ENCODE results near the gene CFB. TPM values are rescaled to one million over a fixed set of nuclear protein-coding genes. Genes with fewer than 3 reads are reported as not detected.

CFB gene
- total and polyA plus RNA-seq, 2 of the 4 experiments (the other 2 are of a cell fraction) = 1.8 to 6.1 TPM

DNA sequence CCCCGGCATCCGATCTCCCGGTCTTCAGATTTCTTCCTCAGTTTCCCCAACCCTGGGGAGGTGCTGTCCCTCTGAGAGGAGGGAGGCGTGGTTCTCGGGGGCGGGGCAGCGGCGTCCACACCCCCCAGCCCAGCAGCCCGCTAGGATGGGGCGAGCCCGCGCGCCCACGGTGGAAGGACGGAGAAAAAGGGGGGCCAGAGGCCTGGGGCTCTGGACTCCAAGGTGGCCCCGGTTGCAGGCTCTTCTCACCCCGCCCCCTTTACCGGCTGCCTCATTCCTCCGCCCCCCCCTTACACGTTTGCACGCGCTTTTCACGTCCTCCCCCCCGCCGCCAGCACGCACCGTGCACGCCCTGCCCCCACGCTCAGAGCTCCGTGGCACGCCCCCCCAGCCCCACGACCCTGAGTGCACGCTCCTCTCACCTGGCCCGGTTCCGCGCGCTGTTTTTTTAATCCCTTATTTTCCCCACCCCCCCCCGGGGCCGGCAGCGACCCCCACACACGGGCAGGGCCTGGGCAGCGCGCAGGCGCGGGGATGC, 44.4 kb upstream of the CFB start:
- Histone ChIP-seq H3K18ac (ENCODE audit: low read depth, low read length) (peak overlapping the region; percentile 17; the same call in 1 of the 2 replicates), H4K8ac (ENCODE audit: low read depth in 2 of 2, low read length in 2 of 2) (peak overlapping the region; percentile 82 to 85; a peak in 2 of 4 replicates), H3K23ac (ENCODE audit: low read depth, low read length) (no peak overlapping the region), H2BK20ac (ENCODE audit: low read depth, low read length) (no peak overlapping the region), H3K9me1 (ENCODE audit: insufficient read depth, low read length) (peaks cover 8% of the 10 kb centered on the region; the same call in 1 of the 2 replicates), H3K27ac (ENCODE audit: insufficient read depth, low read length) (peak overlapping the region; percentile 64), H3K36me3 (ENCODE audit: control insufficient read depth, insufficient read depth, low read length) (0 out of 2 replicates have a peak, but pooled peaks cover 3% of the 10 kb centered on the region), H4K5ac (ENCODE audit: low read depth, low read length) (no peak overlapping the region), H2BK5ac (ENCODE audit: low read depth, low read length, poor library complexity, severe bottlenecking) (peak overlapping the region; percentile 45), H3K27me3 (ENCODE audit: control insufficient read depth, insufficient read depth, low read length) (no peaks in the 10 kb centered on the region), H3K79me1 (ENCODE audit: low read depth in 1 of 2, low read length in 2 of 2) (peaks cover 15 to 41% of the 10 kb centered on the region in 2 experiments; a peak in 3 of 4 replicates), H3K4me3 (ENCODE audit: insufficient read depth, low read depth, low read length) (peak overlapping the region; percentile 58), H2AK9ac (replicated peaks; ENCODE audit: low read depth, low read length, poor library complexity) (peak overlapping the region; percentile 75), H2AFZ (replicated peaks; ENCODE audit: low read length, poor library complexity) (peak overlapping the region; percentile 90), H3K4me1 (ENCODE audit: control insufficient read depth, insufficient read depth, low read length) (peaks cover 10% of the 10 kb centered on the region), H2BK15ac (ENCODE audit: low read depth, low read length) (no peak overlapping the region), H3K56ac (ENCODE audit: extremely low read depth, insufficient read depth, low read length) (0 out of 2 replicates have a peak overlapping the region, but pooled peaks have one; percentile 2), H3K9ac (ENCODE audit: low read depth, low read length) (peak overlapping the region; percentile 54), H3K4ac (ENCODE audit: low read depth, low read length) (peak overlapping the region; percentile 53), H2BK120ac (ENCODE audit: low read depth, low read length) (no peak overlapping the region), H2AK5ac (ENCODE audit: low read depth, low read length) (peak overlapping the region; percentile 71; the same call in 1 of the 2 replicates), H3K9me3 (ENCODE audit: control insufficient read depth, insufficient read depth, low read length) (no peaks in the 10 kb centered on the region), H4K20me1 (ENCODE audit: insufficient read depth, low read length) (peaks cover 3% of the 10 kb centered on the region), H3K4me2 (ENCODE audit: low read depth, low read length) (peak overlapping the region; percentile 79), H4K91ac (ENCODE audit: insufficient read depth, low read depth, low read length) (peak overlapping the region; percentile 66; the same call in 1 of the 2 replicates), H3K14ac (replicated peaks; ENCODE audit: low read depth, low read length) (no peak overlapping the region; the same call in 1 of the 2 replicates)
- DNase-seq = peak; percentile 41
- TF ChIP-seq FOS (IDR thresholded peaks at IDR 0.05; ENCODE audit: low read depth, low read length) (no peak), MXI1 (IDR thresholded peaks at IDR 0.05; ENCODE audit: borderline replicate concordance, low read depth, low read length) (peak; percentile 29; the same call in 1 of the 2 replicates), MAZ (IDR thresholded peaks at IDR 0.05; ENCODE audit: borderline replicate concordance, low read depth, low read length) (peak; percentile 24; the same call in 1 of the 2 replicates), NFE2L2 (IDR thresholded peaks at IDR 0.05; ENCODE audit: low read depth, low read length) (no peak), SMC3 (IDR thresholded peaks at IDR 0.05; ENCODE audit: low read depth, low read length) (no peak), POLR2A (IDR thresholded peaks at IDR 0.05; ENCODE audit: low read depth, low read length) (no peak)
- TF ChIP-seq, protein P1, sequence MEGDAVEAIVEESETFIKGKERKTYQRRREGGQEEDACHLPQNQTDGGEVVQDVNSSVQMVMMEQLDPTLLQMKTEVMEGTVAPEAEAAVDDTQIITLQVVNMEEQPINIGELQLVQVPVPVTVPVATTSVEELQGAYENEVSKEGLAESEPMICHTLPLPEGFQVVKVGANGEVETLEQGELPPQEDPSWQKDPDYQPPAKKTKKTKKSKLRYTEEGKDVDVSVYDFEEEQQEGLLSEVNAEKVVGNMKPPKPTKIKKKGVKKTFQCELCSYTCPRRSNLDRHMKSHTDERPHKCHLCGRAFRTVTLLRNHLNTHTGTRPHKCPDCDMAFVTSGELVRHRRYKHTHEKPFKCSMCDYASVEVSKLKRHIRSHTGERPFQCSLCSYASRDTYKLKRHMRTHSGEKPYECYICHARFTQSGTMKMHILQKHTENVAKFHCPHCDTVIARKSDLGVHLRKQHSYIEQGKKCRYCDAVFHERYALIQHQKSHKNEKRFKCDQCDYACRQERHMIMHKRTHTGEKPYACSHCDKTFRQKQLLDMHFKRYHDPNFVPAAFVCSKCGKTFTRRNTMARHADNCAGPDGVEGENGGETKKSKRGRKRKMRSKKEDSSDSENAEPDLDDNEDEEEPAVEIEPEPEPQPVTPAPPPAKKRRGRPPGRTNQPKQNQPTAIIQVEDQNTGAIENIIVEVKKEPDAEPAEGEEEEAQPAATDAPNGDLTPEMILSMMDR (conservative IDR thresholded peaks at IDR 0.05; ENCODE audit: low read depth, low read length) = no peak
- peak; percentile 38 for ATAC-seq (ENCODE audit: low read depth)
- dilution Hi-C loops (cut with HindIII; ENCODE audit: low sequenced_read_pairs, unreplicated experiment) (no loop called here), intact Hi-C loops (cut with micrococcal nuclease) (loop anchor here (5.0 kb wide), 1 partner anchor 251 kb away; the partner anchor contains the start of genes PPT2 and PRRT1), in situ Hi-C loops (cut with MboI; ENCODE audit: low sequenced_read_pairs) (no loop called here)
- no TSS peak for BruUV-seq (replicated peaks)
- POLR2A ChIA-PET (ENCODE audit: unreplicated experiment) = interaction anchor here (0.6 to 1.3 kb wide), 3 partner anchors 70 to 494 kb away, joined by 3 to 7 read pairs (median 3); no protein-coding TSS in a partner anchor
- WGBS, 2 experiments (ENCODE audit: extremely low coverage in 2 of 2, insufficient read length in 1 of 2) = no CpG with 5 or more reads among the region's 45 CpGs
- CTCF ChIA-PET = no interaction called here

Measured in IMR-90 (cell line).